IMR-90 (cell line): ENCODE measurements around the gene RRP8.

Source experiments
- CTCF ChIP-seq: conservative IDR thresholded peaks from 2 replicates; pipeline ENCODE4 v1.5.1; 2012; ENCODE audit warnings: mild to moderate bottlenecking, low read depth, low read length, improper control_type of control experiment
- POLR2A ChIP-seq: IDR thresholded peaks from 2 replicates; pipeline ENCODE4 v1.6.1; 2012; ENCODE audit warnings: mild to moderate bottlenecking, low read depth, low read length

GRCh38 chr11:6594142-6594768 is 9.2 kb downstream of the RRP8 start:
- TF ChIP-seq CTCF, result no peak
- no peak for TF ChIP-seq POLR2A
